Right lobe of liver (tissue), 6 donors: ENCODE measurements around the gene MAGI1. TPM values are rescaled to one million over a fixed set of nuclear protein-coding genes. Genes with fewer than 3 reads are reported as not detected.

Source experiments
- ATAC-seq, 4 donors: fragments of 200-7000 bp; cut with Tn5 transposase; one replicate each; pipeline ENCODE4 v1.9.1; 2020; ENCODE audit warnings: mild to moderate bottlenecking in 4 of 4, moderate library complexity in 4 of 4
- DNase-seq, 3 donors: peaks; one replicate each; pipeline ENCODE4 v3.0.0-alpha.2; 2020
- H3K27ac ChIP-seq, 3 donors: fragments of 200-600 bp; one replicate each; pipeline ENCODE4 v1.8.0; 2022
- H3K27me3 ChIP-seq, 2 donors: fragments of 200-600 bp; one replicate each; pipeline ENCODE4 v1.8.0; 2022
- H3K36me3 ChIP-seq, 4 donors: fragments of 200-600 bp; sonication (generic) in 1 of 4; one replicate each; pipeline versions ENCODE4 v1.5.1 to v1.8.0; 2017 to 2022; ENCODE audit warnings: control low read depth in 1 of 4
- H3K4me1 ChIP-seq, 4 donors: fragments of 200-600 bp; sonication (generic) in 1 of 4; one replicate each; pipeline versions ENCODE4 v1.5.1 to v1.8.0; 2017 to 2022; ENCODE audit warnings: control low read depth in 1 of 4
- H3K4me3 ChIP-seq, 3 donors: fragments of 200-600 bp; one replicate each; pipeline ENCODE4 v1.8.0; 2022
- H3K9me3 ChIP-seq, 4 donors: fragments of 200-600 bp; sonication (generic) in 1 of 4; one replicate each; pipeline versions ENCODE4 v1.5.1 to v1.8.0; 2017 to 2022; ENCODE audit warnings: control low read depth in 1 of 4
- POLR2A ChIP-seq: fragments of 450-650 bp; IDR thresholded peaks from one replicate; pipeline ENCODE4 v1.6.1; 2017; ENCODE audit warnings: antibody characterized with exemption, mild to moderate bottlenecking
- WGBS: methylation state at CpG from one replicate; pipeline ENCODE4 v1.1.6; 2018; ENCODE audit warnings: low coverage, low lambda C conversion rate; ENCODE audit not compliant: insufficient coverage; ENCODE audit errors: missing lambda C conversion rate; 5-methylcytosine and 5-hydroxymethylcytosine counted together
- intact Hi-C, 2 donors: fragments of 100-400 bp; cut with DNase I; formaldehyde crosslinking; loops; one replicate each; pipeline versions ENCODE4 v1.11.2 to v1.14.1; 2022
- total RNA-seq, 6 experiments: library from RNA; depleted of rRNA in 2 of 6; stranded (reverse); fragments of >200 nt in 2 of 6; fragmentation: NEBNext Ultra II Directional in 3 of 6; extraction: Animal tissue kit (Norgen Biotek cat#: 25700) in 3 of 6; gene quantifications; one replicate each; pipeline versions ENCODE4 v1.1.0 to v1.2.4, GENCODE V29; 2016 to 2023
- TF ChIP-seq, protein P1 (sequence below), 4 donors: fragments of 200-600 bp in 3 of 4; fragments of 450-650 bp in 1 of 4; IDR thresholded peaks; one replicate each; pipeline versions ENCODE4 v1.5.1 to v1.8.0; 2016 to 2022; ENCODE audit warnings: antibody characterized with exemption in 4 of 4, mild to moderate bottlenecking in 2 of 4
- donor health status: DM: no; HTN: yes; CAD: no.
- donor health status: DM: no; HTN: no; CAD: no.
- donor health status: DM: no; HTN: no; CAD: no.
- donor health status: DM: no; HTN: yes; CAD: no.
- donor health status: DM: no; HTN: yes; CAD: no.

MAGI1 gene
- total RNA-seq, 6 experiments from 2014 or later: 22.6 to 37.7 (median 26.9) TPM

- Histone ChIP-seq H3K4me1 (no peaks in the 10 kb centered on the region), H3K27me3 (no peaks in the 10 kb centered on the region), H3K9me3 (no peaks in the 10 kb centered on the region), H3K36me3 (no peaks in the 10 kb centered on the region), H3K27ac (no peak overlapping the region), H3K4me3 (no peak overlapping the region)
- TF ChIP-seq, protein P1, sequence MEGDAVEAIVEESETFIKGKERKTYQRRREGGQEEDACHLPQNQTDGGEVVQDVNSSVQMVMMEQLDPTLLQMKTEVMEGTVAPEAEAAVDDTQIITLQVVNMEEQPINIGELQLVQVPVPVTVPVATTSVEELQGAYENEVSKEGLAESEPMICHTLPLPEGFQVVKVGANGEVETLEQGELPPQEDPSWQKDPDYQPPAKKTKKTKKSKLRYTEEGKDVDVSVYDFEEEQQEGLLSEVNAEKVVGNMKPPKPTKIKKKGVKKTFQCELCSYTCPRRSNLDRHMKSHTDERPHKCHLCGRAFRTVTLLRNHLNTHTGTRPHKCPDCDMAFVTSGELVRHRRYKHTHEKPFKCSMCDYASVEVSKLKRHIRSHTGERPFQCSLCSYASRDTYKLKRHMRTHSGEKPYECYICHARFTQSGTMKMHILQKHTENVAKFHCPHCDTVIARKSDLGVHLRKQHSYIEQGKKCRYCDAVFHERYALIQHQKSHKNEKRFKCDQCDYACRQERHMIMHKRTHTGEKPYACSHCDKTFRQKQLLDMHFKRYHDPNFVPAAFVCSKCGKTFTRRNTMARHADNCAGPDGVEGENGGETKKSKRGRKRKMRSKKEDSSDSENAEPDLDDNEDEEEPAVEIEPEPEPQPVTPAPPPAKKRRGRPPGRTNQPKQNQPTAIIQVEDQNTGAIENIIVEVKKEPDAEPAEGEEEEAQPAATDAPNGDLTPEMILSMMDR (IDR thresholded peaks at IDR 0.05): no peak
- TF ChIP-seq POLR2A: no peak
- DNase-seq (no peak), ATAC-seq (no peak)
- intact Hi-C loops: no loop called here
- 89% methylated on average over 3 of the region's 6 CpGs for WGBS
These were observed 262.2 kb downstream of the MAGI1 start for GRCh38 chr3:65776494-65776893.

GRCh38 chr3:65776081-65776480 is 262.6 kb downstream of the MAGI1 start:
- TF ChIP-seq POLR2A: no peak
- DNase-seq (no peak), ATAC-seq (no peak)
- H3K4me1 ChIP-seq: no peaks in the 10 kb centered on the region
- no peaks in the 10 kb centered on the region for H3K36me3 ChIP-seq
- intact Hi-C loops: no loop called here
- no peak overlapping the region for H3K27ac ChIP-seq
- H3K4me3 ChIP-seq: no peak overlapping the region
- no peaks in the 10 kb centered on the region for H3K27me3 ChIP-seq
- no peaks in the 10 kb centered on the region for H3K9me3 ChIP-seq

GRCh38 chr3:65772758-65773157 is 266.0 kb downstream of the MAGI1 start:
- Histone ChIP-seq H3K4me3 (no peak overlapping the region), H3K9me3 (no peaks in the 10 kb centered on the region), H3K36me3 (no peaks in the 10 kb centered on the region), H3K27ac (no peak overlapping the region), H3K27me3 (no peaks in the 10 kb centered on the region), H3K4me1 (no peaks in the 10 kb centered on the region)
- intact Hi-C loops: no loop called here
- TF ChIP-seq POLR2A: no peak
- TF ChIP-seq, protein P1 (IDR thresholded peaks at IDR 0.05): no peak
- DNase-seq: no peak
- 57% methylated on average over 3 of the region's 3 CpGs for WGBS
- ATAC-seq: no peak

DNA sequence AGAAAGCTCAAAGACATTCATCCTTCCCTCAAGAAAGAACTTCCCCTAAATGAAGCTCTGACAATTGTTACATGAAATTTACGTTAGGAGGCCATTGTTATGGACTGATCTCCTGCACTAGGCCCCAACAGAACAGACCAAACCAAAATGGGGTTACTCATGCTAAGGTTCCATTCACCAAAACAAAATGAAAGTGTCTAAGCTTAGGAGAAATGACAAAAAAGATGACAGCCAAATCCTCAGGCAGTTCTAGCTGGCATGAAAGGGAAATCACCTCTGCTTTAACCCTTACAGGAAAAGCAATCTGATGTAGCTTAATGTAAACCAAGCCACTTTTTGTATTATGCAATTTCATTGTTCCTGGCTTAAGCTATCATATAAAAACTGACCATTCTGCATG is 271.2 kb downstream of the MAGI1 start:
- Histone ChIP-seq H3K9me3 (no peaks in the 10 kb centered on the region), H3K36me3 (no peaks in the 10 kb centered on the region), H3K27me3 (no peaks in the 10 kb centered on the region), H3K4me1 (no peaks in the 10 kb centered on the region), H3K4me3 (no peak overlapping the region), H3K27ac (no peak overlapping the region)
- ATAC-seq (no peak), DNase-seq (no peak)
- intact Hi-C loops: no loop called here
- WGBS: 86% methylated on average over 1 of the region's 1 CpG
- TF ChIP-seq, protein P1 (IDR thresholded peaks at IDR 0.05): no peak
- no peak for TF ChIP-seq POLR2A

DNA sequence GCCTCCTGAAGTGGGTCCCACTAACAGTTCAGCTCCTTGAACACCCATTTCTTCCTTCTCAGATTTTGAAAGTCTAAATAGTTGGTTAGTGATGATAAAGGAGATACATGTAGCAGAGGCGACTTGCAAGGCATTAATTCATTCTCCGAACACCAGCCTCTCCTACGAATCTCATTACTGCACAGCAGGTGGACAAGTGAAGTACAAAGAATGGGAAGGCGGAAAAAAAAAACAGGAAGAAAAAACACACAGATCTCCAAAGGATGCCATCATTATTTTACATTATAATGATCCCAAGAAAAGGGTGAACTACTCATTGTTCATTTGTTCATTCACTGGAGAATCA is 276.5 kb downstream of the MAGI1 start:
- H3K4me3 ChIP-seq: no peak overlapping the region
- H3K27ac ChIP-seq: no peak overlapping the region
- H3K9me3 ChIP-seq: no peaks in the 10 kb centered on the region
- 78% methylated on average over 4 of the region's 4 CpGs for WGBS
- no peak for ATAC-seq
- H3K4me1 ChIP-seq: no peaks in the 10 kb centered on the region
- intact Hi-C loops: no loop called here
- no peaks in the 10 kb centered on the region for H3K36me3 ChIP-seq
- DNase-seq: no peak
- no peak for TF ChIP-seq POLR2A
- TF ChIP-seq, protein P1 (IDR thresholded peaks at IDR 0.05): no peak
- H3K27me3 ChIP-seq: no peaks in the 10 kb centered on the region
